Activated CD4-positive, alpha-beta T cell treated with anti-CD3 and anti-CD28 coated beads, Interleukin-2, amount 50 U/mL, for 1 hour (primary cell): Measurements from ENCODE around the gene CYP2D6.
"Not testable (repeated sequence)": the region's sequence is repeated elsewhere in the genome, so short reads cannot be mapped to it uniquely, and the experiment has no call there.

Source experiments
- DNase-seq: peaks from one replicate; pipeline ENCODE4 v3.0.0-alpha.2; 2020

The CYP2D6 gene

GRCh38 chr22:42131562-42131961 is 952 bp upstream of the CYP2D6 start:
- no peak for DNase-seq

- not testable (repeated sequence) for DNase-seq
These were observed 428 bp downstream of the CYP2D6 start for GRCh38 chr22:42130182-42130581.

GRCh38 chr22:42128776-42129694 is 1.6 kb downstream of the CYP2D6 start:
- DNase-seq, result not testable (repeated sequence)

- not testable (repeated sequence) for DNase-seq
These were observed 2.6 kb downstream of the CYP2D6 start for GRCh38 chr22:42128007-42128406.

- DNase-seq, result no peak
These were observed 3.0 kb downstream of the CYP2D6 start for GRCh38 chr22:42127606-42128005.

- DNase-seq, result not testable (repeated sequence)
These were observed 7.1 kb downstream of the CYP2D6 start for GRCh38 chr22:42123529-42123928.

- peak; percentile 11 for DNase-seq
These were observed 10.2 kb downstream of the CYP2D6 start for GRCh38 chr22:42120231-42121021.

GRCh38 chr22:42116848-42117424 is 13.7 kb downstream of the CYP2D6 start:
- no peak for DNase-seq

GRCh38 chr22:42115420-42115830 is 15.2 kb downstream of the CYP2D6 start:
- DNase-seq, result not testable (repeated sequence)

GRCh38 chr22:42114721-42115120 is 15.9 kb downstream of the CYP2D6 start:
- DNase-seq, result no peak

GRCh38 chr22:42112793-42113192 is 17.8 kb downstream of the CYP2D6 start:
- not testable (repeated sequence) for DNase-seq

- DNase-seq, result no peak
These were observed 18.8 kb downstream of the CYP2D6 start for GRCh38 chr22:42111798-42112197.

- DNase-seq, result no peak
These were observed 21.8 kb downstream of the CYP2D6 start for GRCh38 chr22:42108848-42109247.

GRCh38 chr22:42104332-42104860 is 26.2 kb downstream of the CYP2D6 start:
- DNase-seq, result not testable (repeated sequence)

GRCh38 chr22:42101199-42101598 is 29.4 kb downstream of the CYP2D6 start:
- no peak for DNase-seq

GRCh38 chr22:42091455-42091782 is 39.2 kb downstream of the CYP2D6 start:
- no peak for DNase-seq

GRCh38 chr22:42090596-42091454 is 39.8 kb downstream of the CYP2D6 start, which contains the start of gene NDUFA6:
NDUFA6 (minus strand) TSS chr22:42090772; CDS start chr22:42090744, 28 bp downstream.
- peak; percentile 96 for DNase-seq

GRCh38 chr22:42086051-42086450 is 44.6 kb downstream of the CYP2D6 start:
- DNase-seq, result no peak

GRCh38 chr22:42084874-42085273 is 45.7 kb downstream of the CYP2D6 start:
- no peak for DNase-seq

GRCh38 chr22:42083119-42083518 is 47.5 kb downstream of the CYP2D6 start:
- DNase-seq, result no peak

- DNase-seq, result no peak
These were observed 50.3 kb downstream of the CYP2D6 start for GRCh38 chr22:42080287-42080686.
